Activated CD4-positive, alpha-beta T cell treated with anti-CD3 and anti-CD28 coated beads for 48 hours (primary cell): Measurements from ENCODE around the gene DLGAP1.

Source experiments
- DNase-seq: peaks from one replicate; pipeline ENCODE4 v3.0.0-alpha.2; 2020

DLGAP1 gene

DNA sequence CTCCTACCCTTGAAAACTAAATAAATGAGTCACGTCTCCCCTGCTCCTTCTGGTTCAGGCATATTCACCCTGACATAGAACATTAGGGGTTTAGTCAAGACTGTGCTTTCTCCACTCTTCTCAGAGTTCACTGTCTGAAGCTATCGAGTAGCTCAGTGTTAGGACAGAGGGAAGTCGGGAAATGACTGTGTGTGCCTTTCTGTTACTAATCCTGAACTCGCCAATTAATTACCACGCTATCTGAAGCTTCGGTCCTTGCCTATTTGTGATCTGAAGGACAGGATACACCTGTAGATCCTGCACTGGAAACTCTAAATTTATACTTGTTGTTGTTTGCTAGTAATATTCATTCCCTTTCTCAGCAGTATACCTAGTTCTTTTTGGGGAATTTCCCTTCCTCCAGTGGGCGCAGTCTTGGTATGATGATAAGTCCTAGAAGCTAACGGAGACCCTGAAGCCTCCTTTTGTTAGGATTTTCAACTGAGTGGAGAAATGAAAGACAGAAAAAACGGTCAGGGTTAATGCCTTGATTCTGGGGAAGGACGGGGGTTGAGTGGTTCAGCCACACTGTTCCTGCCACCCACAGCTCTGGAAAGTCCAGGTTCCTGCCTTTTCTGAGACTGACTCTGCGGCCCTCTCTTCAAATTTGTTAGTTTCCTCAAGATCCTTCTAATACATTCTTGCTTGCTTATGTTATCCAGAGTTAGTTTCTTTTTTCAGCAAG lies 218.0 kb downstream of the DLGAP1 start:
- DNase-seq, result no peak

DNA sequence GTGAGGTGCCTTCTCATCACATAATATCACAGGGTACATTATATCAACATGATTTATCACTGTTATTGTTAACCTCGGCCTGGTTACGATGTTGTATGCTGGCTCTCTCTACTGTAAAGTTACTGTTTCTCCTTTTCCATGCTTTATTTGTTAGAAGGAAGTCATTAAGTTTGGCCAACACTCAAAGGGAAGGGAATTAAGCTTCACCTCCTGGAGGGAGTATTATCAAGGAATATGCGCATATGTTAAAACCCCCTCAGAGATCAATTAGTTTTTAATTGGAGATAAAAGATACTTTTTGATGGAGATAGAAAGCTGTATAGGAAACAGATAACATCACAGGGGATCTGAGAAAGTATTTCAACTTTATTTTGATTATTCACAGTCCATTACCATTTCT lies 221.6 kb downstream of the DLGAP1 start:
- DNase-seq, result no peak

DNA sequence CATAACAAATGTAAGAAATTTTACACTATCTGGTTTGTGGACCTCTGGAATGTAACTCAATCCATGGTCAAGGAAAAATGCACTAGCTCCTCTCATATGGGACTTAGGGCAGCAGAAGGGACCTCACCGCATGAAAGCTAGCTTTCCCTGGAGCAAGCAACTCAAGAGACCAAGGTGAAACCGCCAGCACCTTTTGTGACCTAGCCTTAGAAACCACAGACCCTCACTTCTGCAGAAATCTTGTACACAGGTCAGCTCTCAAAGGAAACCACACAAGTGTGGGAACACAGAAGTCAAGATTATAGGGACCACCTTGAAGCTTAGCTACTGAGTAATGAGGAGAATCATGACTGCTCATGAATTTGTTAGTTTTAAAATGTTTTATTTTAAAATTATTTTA lies 222.5 kb downstream of the DLGAP1 start:
- no peak for DNase-seq

DNA sequence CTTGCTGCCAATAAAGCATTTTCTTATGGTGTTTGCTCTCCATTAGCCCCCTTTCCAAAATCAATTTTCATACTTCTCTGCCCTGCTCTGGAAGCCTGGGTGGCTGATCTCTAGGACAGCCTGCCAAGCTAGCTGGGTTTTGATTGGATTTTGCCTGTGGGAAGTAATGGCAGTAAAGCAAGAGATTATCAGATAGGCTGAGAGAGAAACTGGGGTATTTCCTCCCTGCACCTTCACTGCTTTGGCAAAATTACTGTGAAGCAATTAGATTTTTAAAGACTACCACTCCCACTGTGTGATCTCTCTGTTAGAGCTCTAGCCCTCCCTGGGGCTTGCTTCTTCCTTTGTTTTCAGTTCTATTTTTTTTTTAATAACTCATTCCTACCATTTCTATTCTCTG lies 223.8 kb downstream of the DLGAP1 start:
- DNase-seq, result no peak

DNA sequence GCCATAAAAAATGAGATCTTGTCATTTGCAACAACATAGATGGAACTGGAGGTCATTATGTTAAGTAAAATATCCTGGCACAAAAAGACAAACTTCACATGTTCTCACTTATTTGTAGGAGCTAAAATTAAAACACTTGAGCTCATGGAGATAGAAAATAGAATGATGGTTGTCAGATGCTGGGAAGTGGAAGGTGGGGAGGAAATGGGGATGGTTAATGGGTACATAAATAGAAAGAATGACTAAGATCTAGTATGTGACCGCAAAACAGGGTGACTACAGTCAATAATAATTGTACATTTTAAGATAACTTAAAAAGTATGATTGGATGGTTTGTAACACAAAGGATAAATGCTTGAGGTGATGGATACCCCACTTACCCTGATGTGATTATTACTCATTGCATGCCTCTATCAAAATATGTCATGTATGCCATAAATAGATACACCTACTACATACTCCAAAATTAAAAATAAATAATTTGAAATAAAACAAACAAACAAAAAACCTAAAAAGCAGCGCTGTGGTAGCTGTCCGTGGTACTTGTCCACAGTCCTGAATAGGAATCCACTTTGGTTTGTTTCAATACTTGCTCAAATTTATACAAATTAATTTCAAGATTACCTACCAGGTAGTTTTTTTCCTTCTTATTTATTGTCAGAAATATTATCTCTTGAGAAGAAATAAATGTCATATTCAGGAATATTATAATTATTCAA lies 224.5 kb downstream of the DLGAP1 start:
- DNase-seq, result no peak

DNA sequence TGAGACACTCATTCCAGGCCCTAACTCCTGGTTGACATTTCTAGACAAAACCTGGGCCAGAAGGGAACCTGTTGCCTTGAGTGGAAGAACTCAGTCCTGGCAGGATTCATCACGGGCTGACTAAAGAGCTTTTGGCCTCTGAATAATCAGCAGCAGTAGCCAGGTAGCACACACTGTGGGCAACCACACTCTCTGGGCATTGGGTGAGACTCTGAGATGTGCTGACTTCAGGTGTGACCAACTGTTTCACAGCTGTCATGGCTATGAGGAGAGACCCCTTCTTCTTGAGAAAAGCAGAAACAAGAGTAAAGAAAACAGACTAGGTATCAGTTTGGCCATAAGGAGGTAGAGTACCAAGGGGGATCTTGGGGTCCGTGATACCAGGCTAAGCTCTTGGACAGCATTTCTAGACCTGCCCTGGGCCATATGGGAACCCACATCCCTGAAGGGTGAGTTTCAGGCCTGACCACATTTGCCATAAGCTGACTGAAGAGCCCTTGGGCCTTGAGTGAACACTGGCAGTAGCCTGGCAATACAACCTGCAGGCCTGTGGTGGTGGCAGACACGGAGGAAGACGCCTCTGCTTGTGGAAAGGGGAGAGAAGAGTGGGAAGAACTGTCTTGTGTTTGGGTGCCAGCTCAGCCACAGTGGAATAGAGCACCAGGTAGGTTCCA lies 230.9 kb downstream of the DLGAP1 start:
- DNase-seq, result no peak

DNA sequence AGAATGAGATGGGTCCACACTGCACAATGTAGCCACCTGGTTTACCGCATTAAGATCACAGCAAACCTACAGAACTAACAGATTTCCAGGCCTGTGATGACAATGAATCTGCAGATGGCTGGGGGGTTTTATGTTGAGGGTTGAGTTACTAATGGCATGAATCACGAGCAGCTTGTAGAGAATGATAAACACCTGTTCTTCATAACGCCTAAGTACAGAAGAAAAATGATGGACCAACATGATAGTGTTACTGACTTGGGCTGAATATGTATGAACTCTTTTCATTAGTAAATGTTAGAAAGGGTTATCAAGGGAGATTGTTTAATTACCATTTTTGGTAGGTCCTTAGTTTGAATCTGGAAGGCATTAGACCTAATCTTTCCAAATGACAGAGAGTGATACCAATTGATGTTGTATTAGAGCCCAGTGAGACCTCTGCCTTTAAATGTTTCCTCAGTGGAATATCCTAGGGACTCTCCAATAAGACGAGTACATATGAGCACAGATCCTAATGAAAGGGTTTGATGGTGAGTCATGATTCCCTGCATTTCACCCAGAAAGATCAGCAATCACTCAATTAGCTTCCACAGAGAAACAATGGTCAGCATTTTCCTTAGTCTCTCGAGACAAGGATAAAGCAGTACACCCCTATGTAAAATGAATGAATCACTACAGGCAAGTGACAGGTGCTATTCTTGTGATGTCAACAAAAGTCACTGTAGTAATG lies 243.8 kb downstream of the DLGAP1 start:
- DNase-seq, result no peak

DNA sequence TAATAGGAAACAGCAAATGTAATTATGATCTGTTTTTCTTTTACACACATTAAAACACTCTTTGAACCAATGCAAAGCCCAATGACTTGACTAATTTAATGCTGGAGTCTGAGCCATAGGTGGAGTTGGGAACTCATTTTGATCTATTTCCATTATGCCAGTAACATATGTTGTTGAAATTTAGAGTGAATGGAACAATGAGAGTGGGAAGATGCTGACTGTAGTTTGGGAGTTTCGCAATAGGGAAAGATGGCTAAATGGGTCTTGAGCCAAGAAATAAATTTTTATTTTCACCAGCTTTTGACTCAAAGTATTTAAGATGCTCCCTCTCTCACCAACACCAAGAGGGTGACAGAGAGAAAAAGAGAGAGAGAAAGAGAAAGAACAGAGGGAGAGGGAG lies 246.7 kb downstream of the DLGAP1 start:
- DNase-seq, result no peak

DNA sequence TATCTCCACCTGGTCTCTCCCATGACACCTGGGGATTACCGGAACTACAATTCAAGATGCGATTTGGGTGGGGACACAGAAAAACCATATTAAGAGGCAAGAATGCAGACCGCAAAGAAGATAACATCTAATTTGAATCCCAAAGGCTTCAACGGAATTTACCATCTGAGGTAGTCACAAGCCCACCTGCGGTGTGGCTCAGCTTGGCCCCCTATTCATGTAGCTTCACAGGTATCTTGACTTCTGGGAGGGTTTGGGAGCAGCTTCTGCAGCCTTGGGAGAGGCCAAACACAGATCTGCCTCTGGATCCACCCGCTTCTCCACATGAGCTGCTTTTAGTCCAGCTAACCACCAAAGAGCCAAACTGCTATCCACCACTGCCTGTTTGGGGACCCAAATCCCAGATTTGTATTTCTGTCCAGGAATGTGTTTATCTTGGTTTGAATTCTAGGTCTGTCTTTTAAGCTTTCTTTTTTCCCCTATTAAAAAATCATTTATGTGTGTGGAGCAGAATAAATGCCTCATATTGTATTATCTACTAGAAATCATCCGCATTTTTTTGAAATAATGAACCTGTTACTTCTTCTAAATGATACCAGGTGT lies 247.6 kb downstream of the DLGAP1 start:
- DNase-seq, result no peak

DNA sequence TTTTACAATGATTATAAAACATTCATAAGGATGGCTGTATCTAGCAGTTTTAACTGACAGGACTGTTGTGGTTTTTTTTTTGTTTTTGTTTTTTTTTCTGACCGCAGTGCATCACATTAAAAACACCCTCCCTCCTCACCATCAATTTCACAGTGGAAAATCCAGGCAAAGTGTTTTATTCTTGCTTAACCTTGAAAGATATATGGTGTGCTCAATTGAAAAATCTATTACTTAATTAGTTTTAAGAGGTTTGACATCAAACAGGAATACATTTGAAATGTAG lies 250.7 kb downstream of the DLGAP1 start:
- DNase-seq, result no peak

DNA sequence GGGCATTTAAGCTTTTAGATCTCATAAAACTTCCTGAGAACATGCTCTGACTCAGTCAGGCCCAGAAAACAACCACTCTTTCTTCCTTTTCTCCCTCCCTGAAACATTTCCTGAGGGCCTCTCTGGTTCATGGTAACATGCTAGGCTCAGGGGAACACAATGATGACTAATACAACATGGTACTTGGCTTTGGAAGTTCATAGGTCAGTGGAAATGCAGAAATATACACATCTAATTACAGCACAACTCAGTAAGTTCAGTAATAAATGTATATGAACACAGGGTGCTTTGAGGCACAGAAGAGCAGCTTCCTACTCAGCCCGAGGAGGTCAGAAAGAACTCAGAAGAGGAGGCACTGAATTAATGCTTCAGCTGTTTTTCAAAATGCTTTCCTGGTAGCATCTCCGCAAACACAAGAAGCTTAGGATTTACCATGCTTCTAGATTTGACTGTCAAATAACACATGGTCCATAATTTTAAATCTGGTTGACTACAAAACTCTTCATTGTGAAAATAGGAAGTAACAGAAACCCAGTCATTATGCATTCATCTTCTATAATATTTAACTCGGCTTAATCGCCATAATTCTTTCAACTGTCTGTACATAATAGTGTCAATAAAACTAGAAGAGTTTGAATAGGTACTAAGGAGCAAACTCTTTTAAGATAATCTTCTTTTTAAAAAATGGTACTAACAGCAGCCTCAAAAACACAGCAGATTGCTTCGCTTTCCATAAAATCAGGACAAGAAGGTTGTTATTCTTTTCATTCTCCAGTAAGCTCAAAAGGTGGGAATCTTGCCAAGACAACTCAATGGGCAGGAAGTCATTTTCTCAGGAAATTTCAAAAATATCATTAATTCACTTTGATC lies 251.3 kb downstream of the DLGAP1 start:
- DNase-seq, result no peak

DNA sequence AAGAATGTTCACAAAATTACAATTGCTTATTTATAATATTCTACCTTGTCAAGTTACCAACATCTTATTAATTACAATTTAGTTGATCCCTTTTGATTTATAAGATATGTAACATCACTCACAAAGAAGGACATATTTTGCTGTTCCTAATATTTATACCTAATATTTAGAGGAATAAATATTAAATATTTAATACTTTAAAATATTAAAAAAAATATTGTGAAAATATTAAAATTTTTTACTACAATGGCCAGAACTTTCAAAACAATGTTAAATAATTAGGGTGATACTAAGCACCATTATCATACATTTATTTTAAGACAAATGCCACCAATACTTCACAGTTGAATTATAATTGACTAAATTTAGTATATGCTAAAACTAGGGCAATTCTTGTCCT lies 254.7 kb downstream of the DLGAP1 start:
- no peak for DNase-seq

DNA sequence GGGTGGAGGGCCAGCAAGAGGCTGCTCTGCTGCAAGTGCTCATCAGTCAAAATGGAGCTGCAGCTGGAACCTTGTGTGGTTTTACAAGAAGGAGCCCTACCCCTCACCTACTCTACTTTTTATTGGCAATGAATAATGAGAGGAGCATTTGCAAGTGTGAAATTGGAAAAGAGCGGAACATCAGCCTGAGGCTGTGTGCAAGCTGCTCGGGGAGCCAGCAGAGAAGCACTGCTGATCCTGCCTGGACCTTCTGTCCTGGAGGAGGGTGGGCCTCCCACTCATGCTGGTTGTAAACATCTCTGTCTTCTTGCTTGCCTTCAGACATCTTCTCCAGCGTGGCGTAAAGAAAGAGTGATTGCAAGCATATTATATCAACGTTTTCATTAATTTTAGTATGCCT lies 256.2 kb downstream of the DLGAP1 start:
- DNase-seq, result no peak

DNA sequence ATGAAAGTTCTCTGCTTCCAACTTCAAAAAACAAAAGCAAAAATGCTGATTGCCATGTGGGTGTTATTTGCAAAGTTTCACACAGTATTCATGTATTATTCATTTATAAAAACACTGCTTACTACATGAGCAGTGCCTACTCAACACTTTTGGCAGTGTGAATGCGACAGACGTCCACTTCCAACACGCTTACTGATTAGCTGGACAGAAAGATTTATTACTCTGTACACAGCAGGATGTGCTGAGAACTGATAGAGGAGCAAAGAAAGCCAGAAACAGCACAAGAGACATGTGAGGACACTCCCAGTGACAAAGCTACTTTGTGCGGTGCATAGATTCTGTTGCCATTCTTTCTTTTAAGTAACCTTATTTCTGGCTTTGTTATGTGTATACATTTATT lies 258.8 kb downstream of the DLGAP1 start:
- no peak for DNase-seq

DNA sequence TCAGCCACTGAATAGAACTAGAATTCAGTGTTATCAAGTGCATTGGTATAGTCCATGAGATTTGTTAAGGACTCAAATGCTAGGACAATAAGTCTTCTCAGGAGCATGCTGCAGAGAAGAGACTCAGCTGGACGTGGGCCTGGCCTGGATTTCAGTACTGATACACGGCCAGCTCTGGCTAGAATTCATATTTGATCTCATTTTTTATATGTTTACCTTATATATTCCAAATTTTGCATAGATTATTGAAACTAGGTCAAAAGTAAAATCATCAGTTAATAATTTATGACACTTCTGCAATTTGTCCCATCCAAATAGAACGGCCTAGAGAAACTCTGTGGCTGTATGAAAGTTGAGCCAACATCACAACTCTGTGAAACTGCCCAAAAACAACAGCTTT lies 262.0 kb downstream of the DLGAP1 start:
- DNase-seq, result no peak

DNA sequence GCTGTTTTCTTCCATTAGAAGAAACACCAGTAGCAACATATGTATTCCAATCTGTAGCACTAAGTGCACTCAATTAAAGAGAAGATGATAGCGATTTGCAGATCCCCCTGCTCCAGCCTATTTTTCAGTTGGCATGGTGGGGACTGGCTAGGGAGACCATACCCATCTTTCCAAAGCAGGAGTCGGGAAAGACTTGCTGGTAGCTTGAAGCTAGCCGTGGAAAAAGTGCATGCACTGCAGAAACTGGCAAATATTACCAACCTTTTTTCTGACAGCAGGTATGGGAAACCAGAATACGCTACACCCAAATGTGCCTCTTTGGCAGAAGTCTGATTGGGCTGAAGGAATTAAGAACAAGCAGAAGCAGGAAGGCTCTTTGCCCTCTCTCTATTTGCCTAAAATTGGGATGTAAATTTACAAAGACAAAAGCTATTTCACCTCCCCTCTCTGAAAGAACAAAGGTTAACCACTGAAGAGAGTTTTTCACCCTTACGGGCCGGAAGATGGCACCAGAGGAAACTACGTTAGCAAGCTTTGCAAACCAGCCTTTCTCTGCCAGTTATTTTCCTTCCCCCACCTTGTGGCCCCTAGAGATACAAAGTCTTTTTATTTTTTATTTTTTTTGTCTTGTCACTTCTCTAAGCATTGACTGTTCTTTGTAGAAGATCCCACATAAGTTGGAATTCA lies 273.1 kb downstream of the DLGAP1 start:
- DNase-seq, result no peak

DNA sequence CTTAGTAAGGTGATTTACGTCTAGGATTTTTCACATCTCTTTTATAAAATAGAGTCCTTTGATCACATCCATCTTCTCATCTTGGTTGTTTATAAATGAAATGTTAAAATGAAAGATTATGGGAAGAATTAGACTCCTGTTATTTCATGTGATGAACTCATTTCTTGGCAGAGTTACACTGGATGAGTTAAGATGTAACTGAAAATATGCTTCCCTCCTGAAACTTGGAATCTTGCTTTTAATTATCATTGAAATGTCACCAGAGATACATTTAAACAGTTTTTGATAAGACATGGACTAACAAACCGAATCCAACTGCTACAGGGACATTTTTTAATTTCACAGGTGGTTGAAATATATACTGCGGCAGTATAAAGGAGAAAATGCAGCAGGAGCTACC lies 274.0 kb downstream of the DLGAP1 start:
- DNase-seq, result no peak

DNA sequence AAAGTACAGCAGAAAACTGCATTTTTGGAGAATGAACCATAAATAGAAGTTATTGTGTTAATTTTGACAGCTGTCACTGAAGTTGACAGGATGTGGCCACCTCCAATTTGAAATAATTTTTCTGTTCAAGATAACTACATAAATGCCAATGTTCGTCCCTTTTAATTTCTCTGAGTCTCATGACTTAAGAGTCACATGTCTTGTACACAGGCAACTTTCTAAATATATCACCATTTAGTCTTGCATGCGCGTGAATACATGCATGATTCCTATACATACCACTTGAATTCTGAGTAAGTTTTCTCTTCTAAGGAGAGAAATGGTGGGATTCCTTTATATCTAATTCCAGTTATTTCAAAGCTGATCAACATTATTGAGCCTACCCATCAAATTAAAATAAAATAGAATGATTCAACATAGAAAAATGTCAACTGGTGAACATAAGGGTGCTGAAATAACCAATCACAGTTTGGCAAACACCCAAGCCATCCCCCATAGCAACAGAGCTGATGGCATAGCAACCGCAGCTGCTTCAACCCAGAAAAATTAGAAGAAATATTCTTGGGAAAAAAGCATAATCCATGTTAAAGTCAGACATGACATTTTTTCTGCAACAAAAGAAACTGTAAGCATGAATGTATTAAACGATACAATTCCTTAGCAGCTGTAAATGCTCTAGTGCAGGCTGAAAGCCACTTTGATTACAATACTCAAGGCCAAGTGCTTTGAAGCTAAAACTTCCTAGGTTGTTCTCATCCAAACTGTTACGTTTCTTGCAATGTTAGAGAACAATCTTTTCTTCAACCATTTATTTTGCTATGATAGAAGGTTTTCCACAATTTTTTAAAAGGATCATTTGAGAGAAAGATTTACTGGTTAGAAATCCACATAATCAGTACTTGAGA lies 282.7 kb downstream of the DLGAP1 start:
- DNase-seq, result no peak

DNA sequence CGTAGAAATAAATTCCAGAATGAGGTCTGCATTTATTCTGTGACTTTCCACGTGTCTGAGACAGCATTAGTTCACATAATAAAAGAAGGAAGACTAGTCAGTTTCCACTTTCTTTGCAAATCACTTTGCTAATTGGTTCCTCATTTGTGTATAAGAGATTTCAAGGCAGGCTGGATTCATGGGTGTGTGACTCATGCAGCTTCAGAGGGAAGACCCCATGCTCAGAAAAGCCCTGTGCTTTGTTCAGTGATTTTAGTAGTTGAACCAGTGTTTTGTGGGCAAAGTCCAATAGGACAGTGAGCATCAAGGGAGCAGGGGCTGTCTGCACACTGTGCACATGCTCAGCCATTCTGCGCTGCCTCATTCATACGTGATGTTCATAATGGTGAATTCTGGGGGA lies 297.8 kb downstream of the DLGAP1 start:
- DNase-seq, result no peak

DNA sequence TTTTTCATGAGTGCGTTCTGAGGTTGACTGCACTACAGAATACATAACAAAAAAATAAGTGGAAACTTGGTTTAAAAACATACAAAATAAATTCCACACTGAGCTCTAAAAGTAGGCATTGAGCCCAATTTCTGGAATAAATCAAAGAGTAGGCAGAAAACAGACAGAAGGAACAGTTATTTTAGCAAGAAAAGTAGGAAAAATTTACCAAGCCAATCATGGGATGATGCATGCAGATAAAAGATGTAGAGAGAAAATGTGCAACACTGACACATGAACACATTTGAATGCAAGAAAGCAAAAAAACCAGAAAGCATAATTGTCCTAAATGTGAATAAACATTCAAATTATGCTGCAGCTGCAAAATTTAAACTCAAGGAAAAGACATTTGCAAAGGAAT lies 308.3 kb downstream of the DLGAP1 start:
- no peak for DNase-seq

DNA sequence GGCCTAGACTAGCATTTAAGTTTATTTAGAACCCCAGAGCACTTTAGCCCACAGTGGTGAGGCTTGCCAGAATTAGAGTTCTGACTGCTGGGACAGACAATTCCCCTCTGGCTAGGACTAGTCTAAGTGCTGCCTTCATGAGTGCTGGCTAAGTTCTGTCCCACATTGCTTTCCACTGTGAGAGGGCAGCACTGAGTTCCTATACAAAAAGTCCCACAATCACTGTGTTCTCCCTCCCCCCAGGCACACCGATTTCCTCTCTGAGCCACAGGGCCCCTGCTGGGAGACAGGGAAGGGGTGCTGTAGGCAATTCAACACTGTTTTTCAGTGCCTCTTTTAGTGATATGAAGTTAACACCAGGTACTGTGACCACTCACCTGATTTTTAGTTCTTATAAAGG lies 310.9 kb downstream of the DLGAP1 start:
- DNase-seq, result no peak
